ENCODE data around the gene MACF1. TPM values are rescaled to one million over a fixed set of nuclear protein-coding genes. Genes with fewer than 3 reads are reported as not detected.

The MACF1 gene
- total RNA-seq, 1 donor from 2014 or later, result 584 TPM

- DNase-seq (ENCODE audit: low read depth, low spot score), result no peak
These were observed 54.4 kb downstream of the MACF1 start for GRCh38 chr1:39258925-39259244.

GRCh38 chr1:39261712-39262221 lies 57.3 kb downstream of the MACF1 start:
- no peak for DNase-seq (ENCODE audit: low read depth, low spot score)

GRCh38 chr1:39262802-39263201 lies 58.3 kb downstream of the MACF1 start:
- DNase-seq (ENCODE audit: low read depth, low spot score), result no peak

DNA sequence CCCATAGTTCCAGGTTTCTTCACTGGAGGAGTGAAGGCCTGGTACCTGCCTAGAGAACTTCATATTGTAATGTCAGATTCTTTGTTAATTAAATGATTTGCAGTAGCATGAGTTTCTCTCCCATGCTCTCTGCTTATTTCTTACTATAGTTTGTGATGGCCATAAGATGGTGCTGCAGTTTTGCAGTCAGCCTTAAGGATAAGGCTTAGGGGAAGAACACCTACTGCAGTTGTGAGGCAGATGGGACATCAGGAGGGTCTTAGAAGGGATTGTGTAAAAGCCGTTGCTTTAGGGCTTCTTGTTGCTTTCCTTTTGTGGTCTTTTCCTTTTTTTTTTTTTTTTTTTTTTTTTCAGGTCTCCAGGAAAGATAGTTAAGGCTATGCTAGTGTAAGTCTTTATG lies 61.8 kb downstream of the MACF1 start:
- DNase-seq (ENCODE audit: low read depth, low spot score), result no peak

DNA sequence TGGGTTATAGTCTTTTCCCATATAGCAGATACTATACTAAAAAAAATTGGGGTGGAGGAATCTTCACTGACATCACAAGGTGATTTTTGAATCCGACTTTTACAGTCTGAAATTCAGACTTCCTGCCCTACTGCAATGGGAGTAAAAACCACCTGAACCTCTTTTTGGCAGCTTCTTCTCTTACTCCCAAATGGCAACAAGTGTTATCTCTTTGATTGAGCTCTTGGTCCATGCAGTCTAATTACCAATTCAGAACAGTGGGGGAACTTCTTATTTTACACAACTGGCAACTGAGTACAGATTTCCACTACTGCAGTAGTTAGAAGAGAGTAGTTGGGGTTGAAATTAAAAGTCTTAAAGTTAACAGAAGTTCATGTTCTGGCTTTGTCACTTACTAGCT lies 62.3 kb downstream of the MACF1 start:
- no peak for DNase-seq (ENCODE audit: low read depth, low spot score)

GRCh38 chr1:39268112-39268581 lies 63.7 kb downstream of the MACF1 start:
- DNase-seq (ENCODE audit: low read depth, low spot score), result no peak

GRCh38 chr1:39268906-39269305 lies 64.4 kb downstream of the MACF1 start:
- no peak for DNase-seq (ENCODE audit: low read depth, low spot score)

DNA sequence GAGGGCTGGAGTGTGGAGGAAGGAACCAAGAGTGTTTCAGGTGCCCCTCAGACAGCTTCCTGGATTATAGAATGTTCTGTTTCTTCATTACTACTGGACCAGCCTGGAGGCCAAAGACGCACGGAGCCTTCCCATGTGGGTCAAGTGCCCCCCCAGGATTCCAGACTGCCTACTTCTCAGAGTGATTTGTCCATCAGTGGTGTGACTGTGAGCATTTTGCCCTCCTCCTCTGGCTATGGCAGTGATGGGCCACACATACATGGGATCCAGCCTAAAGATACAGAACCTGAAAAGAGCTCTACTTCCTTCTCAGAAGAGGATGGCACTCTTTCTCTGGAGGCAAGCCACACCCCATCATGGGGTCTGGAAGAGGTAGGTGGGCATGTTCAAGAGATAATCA lies 64.9 kb downstream of the MACF1 start:
- no peak for DNase-seq (ENCODE audit: low read depth, low spot score)

GRCh38 chr1:39269791-39270342 lies 65.4 kb downstream of the MACF1 start:
- DNase-seq (ENCODE audit: low read depth, low spot score), result no peak

GRCh38 chr1:39270368-39270767 lies 65.9 kb downstream of the MACF1 start:
- no peak for DNase-seq (ENCODE audit: low read depth, low spot score)

- no peak for DNase-seq (ENCODE audit: low read depth, low spot score)
These were observed 67.7 kb downstream of the MACF1 start for GRCh38 chr1:39272027-39272797.

GRCh38 chr1:39272798-39273469 lies 68.4 kb downstream of the MACF1 start:
- no peak for DNase-seq (ENCODE audit: low read depth, low spot score)

GRCh38 chr1:39275836-39276507 lies 71.5 kb downstream of the MACF1 start:
- no peak for DNase-seq (ENCODE audit: low read depth, low spot score)

GRCh38 chr1:39277879-39278278 lies 73.4 kb downstream of the MACF1 start:
- no peak for DNase-seq (ENCODE audit: low read depth, low spot score)

DNA sequence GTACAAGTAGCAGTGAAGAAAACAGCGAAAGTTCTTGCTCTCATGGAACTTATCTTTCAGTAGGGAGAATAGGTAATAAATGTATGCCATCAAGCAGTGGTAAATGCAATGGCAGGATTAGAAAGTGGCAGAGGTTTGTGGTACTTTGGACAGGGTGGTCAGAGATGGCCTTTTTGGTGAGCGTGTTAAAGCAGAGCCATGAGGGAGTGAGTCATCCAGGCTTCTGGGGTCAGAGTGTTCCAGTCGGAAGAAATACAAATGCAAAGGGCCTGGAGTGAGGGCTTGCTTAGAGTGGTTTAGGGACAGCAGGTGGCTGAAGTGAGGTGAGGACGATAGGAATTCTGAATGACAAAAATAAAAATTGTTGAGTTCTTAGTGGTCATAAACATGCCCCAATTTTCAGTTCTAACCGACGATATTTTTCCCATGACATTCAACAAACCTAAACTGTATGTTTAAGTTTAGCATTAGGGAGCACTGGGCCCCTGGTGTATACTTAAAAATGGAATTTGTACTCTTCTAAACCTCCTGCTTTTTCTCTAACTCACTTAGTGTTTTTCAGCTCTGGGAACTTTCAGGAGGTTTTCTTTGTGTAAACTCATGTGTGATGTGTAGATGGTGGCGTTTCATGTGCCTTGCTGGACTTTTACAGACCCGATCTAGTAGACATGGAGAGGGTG lies 78.2 kb downstream of the MACF1 start:
- no peak for DNase-seq (ENCODE audit: low read depth, low spot score)

GRCh38 chr1:39283858-39284257 lies 79.4 kb downstream of the MACF1 start:
- no peak for DNase-seq (ENCODE audit: low read depth, low spot score)

- DNase-seq (ENCODE audit: low read depth, low spot score), result no peak
These were observed 83.0 kb downstream of the MACF1 start for GRCh38 chr1:39287541-39287940.

DNA sequence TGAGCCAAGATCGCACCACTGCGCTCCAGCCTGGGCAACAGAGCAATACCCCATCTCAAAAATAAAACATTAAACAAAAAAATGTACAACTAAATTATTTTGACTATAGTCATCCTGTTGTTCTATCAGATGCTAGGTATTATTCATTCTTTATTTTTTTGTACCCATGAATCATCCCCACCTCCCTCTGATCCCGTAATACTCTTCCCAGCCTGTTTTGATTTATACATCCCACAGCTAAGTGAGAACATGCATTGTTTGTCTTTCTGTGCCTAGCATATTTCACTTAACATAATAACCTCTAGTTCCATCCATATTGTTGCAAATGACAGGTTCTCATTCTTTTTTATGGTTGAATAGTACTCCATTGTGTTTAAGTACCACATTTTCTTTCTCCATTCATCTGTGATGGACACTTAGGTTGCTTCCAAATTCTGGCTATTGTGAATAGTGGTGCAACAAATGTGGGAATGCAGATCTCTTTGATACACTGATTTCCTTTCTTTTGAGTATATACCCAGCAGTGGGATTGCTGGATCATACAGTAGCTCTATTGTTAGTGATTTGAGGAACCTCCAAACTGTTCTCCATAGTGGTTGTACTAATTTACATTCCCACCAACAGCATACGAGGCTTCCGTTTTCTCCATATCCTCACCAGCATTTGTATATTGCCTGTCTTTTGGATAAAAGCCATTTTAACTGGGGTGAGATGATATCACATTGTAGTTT lies 84.4 kb downstream of the MACF1 start:
- no peak for DNase-seq (ENCODE audit: low read depth, low spot score)

- DNase-seq (ENCODE audit: low read depth, low spot score), result no peak
These were observed 87.9 kb downstream of the MACF1 start for GRCh38 chr1:39292401-39292800.

DNA sequence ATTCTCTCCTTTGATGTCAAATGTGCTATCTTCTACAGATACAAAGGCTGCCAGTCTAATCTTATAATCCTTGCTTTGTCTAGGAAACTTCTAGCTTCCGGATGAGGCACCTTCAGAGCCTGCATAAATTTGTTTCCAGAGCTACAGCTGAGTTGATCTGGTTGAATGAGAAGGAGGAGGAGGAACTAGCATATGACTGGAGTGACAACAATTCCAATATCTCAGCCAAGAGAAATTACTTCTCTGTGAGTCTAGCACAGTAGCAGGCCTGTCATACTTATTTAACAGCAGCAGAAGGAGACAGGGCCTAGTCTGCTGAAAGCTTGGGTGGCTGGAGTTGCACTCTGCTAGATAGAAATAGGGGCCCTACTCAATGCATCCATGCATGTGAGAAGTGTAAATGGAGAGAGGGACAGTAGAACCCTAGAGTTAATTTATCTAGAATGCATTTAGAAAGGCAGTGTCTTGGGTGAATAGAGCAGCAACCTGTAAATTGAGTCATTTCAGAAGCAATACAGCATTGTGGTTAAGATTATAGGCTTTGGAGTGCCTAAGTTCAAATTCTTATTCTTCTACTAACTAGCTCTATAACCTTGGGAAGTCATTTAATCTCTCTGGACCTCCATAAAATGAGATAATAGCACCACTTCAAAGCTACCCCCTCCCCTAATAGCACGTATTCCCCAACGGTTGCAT lies 89.0 kb downstream of the MACF1 start:
- no peak for DNase-seq (ENCODE audit: low read depth, low spot score)

Measured in pulmonary artery endothelial cell (primary cell).